ENCODE measurements around the gene TMEM242. TPM values are rescaled to one million over a fixed set of nuclear protein-coding genes. Genes with fewer than 3 reads are reported as not detected.

TMEM242 gene
- total RNA-seq, 4 donors from 2014 or later, result 3.5 to 13.6 (median 5.2) TPM

DNA sequence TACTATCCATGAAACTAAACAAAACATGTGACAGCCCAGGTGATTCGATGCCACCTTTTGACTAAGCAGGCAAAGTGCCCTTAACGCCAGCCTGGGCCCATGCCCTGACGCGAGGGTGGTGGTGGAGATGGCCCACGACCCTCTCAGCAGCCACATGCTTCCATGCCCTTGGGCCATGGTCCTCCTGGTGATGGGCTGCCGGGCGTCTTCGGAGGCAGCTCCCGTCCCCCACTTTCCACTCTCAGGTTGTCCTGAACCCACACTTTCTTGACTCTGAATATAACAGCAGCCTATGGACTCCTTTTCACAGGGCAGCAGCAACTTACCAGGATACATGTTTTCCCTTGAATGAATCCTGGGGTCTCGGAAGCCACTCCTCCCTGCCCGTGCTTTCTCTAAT lies 33.6 kb downstream of the TMEM242 start:
- TF ChIP-seq, protein P1, sequence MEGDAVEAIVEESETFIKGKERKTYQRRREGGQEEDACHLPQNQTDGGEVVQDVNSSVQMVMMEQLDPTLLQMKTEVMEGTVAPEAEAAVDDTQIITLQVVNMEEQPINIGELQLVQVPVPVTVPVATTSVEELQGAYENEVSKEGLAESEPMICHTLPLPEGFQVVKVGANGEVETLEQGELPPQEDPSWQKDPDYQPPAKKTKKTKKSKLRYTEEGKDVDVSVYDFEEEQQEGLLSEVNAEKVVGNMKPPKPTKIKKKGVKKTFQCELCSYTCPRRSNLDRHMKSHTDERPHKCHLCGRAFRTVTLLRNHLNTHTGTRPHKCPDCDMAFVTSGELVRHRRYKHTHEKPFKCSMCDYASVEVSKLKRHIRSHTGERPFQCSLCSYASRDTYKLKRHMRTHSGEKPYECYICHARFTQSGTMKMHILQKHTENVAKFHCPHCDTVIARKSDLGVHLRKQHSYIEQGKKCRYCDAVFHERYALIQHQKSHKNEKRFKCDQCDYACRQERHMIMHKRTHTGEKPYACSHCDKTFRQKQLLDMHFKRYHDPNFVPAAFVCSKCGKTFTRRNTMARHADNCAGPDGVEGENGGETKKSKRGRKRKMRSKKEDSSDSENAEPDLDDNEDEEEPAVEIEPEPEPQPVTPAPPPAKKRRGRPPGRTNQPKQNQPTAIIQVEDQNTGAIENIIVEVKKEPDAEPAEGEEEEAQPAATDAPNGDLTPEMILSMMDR (IDR thresholded peaks at IDR 0.05), result no peak
- ATAC-seq (ENCODE audit: low FRiP score), result no peak
- DNase-seq (ENCODE audit: low spot score), result no peak

DNA sequence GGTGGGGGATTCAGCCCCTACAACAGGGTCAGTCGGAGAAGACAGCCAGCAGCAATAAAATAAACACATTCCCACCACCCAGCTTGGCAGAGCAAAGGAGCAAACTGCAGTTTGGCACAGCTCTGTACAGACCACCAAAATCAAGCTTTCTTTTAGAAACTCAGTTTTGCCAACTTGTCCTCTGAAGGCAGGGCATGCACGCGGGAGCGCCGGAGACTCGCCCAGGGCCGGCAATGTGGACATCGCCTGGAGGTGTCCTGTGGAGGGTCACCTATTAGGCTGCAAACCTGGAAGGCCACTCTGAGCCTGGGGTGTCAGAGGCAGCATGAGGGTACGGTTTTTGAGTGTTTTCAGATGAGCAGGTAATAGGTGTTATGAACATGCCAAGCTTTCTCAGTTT lies 34.7 kb downstream of the TMEM242 start:
- no peak for ATAC-seq (ENCODE audit: low FRiP score)
- no peak for DNase-seq (ENCODE audit: low spot score)
- TF ChIP-seq, protein P1 (IDR thresholded peaks at IDR 0.05), result no peak

DNA sequence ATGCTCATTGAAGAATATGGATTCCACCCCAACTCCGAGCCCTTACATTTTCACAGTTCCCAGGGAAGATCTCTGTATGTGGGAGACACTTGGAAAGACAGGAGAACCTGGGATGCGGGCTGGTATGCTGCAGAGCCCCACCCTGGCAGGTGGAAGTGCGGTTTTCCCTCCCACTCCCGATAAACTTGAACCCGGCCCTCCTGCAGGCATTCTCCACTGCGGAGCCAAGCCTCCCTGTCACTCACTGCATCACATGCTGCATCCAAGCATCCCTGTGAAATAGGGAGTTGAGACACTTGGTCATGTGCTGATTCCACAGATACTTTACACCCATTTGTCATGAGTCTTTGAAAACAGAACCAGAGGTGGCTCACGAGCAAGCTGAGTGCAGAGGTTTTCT lies 35.4 kb downstream of the TMEM242 start:
- ATAC-seq (ENCODE audit: low FRiP score) (no peak), DNase-seq (ENCODE audit: low spot score) (no peak)
- TF ChIP-seq, protein P1 (IDR thresholded peaks at IDR 0.05), result no peak

DNA sequence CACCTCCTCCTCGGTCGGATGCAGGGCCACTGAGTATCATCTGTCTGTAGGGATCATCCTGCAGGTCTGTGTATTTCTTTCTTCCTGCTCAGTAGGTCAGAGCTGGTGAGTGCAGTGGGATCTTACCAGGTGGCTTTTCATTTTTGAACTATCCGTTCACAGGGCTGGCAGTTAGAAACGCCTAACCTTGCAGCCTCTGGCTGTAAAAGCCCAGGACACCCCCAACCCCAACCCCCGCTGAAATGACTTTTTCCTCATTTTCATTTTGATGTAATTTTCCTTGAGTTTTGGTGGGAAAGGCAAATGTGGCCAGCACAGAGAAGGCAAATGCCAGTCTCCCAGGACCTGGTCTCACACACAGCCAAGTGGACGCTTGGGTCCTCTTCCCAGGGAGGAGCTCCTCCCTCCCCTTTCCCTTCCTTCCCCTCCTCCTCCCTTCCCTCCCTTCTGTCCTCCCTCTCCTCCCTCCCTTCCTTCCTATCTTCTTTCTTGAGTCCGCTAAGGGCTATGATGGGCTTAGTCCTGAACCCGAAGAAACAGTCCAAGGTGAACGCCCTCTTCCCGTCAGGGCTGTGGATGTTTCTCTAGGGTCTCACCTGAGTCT lies 36.0 kb downstream of the TMEM242 start:
- TF ChIP-seq, protein P1 (IDR thresholded peaks at IDR 0.05), result no peak
- DNase-seq (ENCODE audit: low spot score) (no peak), ATAC-seq (ENCODE audit: low FRiP score) (no peak)

DNA sequence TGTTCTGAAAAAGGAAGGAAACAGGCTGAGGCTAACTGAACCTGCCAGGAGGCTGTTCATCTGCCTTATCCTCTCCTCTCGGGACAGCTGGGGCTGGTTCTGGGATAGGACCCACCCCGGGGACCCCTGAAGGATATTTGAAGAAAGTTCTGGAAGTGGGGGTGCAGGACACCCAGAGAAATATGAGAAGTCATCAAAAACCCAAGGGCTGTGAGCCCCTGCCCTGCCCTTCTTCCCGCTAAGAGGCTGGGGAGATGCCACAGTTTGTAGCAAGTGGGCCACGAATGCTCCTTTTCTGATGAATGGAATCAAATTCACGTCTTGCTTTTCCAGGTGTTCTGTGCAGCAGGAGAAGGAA lies 37.9 kb downstream of the TMEM242 start:
- ATAC-seq (ENCODE audit: low FRiP score) (no peak), DNase-seq (ENCODE audit: low spot score) (no peak)
- TF ChIP-seq, protein P1 (IDR thresholded peaks at IDR 0.05), result no peak

DNA sequence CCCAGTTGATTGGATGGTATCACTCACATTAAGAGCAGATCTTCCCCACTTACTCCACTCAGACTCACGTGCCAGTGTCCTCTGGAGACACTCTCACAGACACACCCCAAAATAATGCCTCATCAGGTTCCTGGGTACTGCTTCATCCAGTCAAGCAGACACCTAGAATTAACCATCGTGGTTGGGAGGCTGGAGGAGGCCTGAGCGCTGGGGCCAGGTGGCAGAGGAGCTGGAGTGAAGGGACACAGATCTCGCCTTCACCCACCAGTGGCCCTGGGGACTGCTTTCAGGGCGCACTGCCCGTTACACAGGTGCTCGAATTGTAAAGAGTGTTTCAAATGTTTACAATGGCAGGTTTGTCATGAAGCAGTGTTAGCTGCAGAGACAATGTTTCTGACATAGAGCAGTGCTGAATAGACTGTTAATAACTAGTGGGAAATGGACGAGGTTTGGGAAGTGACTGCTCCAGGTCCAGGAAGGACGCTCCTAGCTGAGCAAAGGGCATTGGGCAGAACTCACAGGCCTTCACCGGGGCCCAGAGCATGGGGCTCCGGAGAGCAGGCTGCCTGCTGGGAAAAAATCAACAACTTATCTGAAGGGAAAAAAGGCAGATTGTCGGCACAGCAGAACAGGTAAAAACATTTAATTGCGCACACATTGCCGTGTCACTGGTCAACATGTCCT lies 38.4 kb downstream of the TMEM242 start:
- no peak for ATAC-seq (ENCODE audit: low FRiP score)
- TF ChIP-seq, protein P1 (IDR thresholded peaks at IDR 0.05), result no peak
- DNase-seq (ENCODE audit: low spot score), result no peak

Measured in omental fat pad (tissue), 4 donors.